Measurements from ENCODE around the gene LSS. TPM values are rescaled to one million over a fixed set of nuclear protein-coding genes. Genes with fewer than 3 reads are reported as not detected.
"Not testable (repeated sequence)": the region's sequence is repeated elsewhere in the genome, so short reads cannot be mapped to it uniquely, and the experiment has no call there.

The LSS gene
- total RNA-seq, 2 experiments from 2014 or later = 72.1 to 76.1 TPM

DNA sequence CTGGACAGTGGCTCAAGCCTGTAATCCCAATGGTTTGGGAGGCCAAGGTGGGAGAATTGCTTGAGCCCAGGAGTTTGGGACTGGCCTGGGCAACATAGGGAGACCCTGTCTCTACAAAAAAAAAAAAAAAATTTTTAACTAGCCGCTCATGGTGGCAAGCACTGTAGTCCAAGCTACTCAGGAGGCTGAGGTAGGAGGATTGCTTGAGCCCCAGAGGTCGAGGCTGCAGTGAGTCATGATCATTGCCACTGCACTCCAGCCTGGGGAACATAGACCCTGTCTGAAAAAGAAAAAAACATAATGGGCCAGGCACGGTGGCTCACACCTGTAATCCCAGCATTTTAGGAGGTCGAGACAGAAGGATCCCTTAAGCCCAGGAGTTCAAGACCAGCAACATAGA, 49.6 kb downstream of the LSS start:
- Mint-ChIP-seq H3K4me1 (ENCODE audit: low read depth) (peaks cover 3% of the 10 kb centered on the region), H3K36me3 (ENCODE audit: low read depth) (no peaks in the 10 kb centered on the region), H3K27ac (no peak overlapping the region), H3K9me3 (ENCODE audit: insufficient read depth) (peaks cover 3% of the 10 kb centered on the region), H3K27me3 (ENCODE audit: low read depth) (peaks cover 19% of the 10 kb centered on the region), H3K4me3 (no peak overlapping the region)
- ChIA-PET POLR2A (no interaction called here), CTCF (no interaction called here)
- DNase-seq = no peak
- ATAC-seq = no peak

- H3K27me3 Mint-ChIP-seq (ENCODE audit: low read depth) = peaks cover 19% of the 10 kb centered on the region
- ChIA-PET POLR2A (interaction anchor here (0.6 kb wide), 1 partner anchor 225 kb away, joined by 3 read pairs; no protein-coding TSS in a partner anchor), CTCF (interaction anchor here (1.8 to 2.3 kb wide), 2 partner anchors 23 to 33 kb away, joined by 4 to 8 read pairs; no protein-coding TSS in a partner anchor)
- not testable (repeated sequence) for H3K4me3 Mint-ChIP-seq; ATAC-seq; H3K36me3 Mint-ChIP-seq (ENCODE audit: low read depth); H3K4me1 Mint-ChIP-seq (ENCODE audit: low read depth); H3K9me3 Mint-ChIP-seq (ENCODE audit: insufficient read depth); DNase-seq; H3K27ac Mint-ChIP-seq
Measured at GRCh38 chr21:46176443-46177129, 52.0 kb downstream of the LSS start.

DNA sequence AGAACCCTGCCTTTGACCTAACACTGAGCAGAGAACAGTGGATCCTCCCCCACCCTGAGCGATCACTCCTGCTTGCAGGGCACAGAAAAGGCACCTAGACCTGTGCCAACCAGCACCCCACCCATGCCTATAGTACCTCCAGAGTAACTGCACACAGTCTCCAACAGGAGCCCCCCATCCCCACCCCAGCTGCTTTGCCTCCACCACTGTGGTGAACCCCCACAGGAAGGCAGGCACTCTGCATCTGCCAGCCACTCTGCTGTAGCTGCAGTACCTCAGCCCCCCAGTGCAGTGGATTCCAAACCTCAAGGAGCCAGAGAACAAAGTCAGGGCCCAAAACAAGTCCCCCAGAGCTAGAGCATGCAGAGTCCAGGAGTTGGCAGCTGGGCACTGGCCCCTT, 55.0 kb downstream of the LSS start:
- Mint-ChIP-seq H3K9me3 (ENCODE audit: insufficient read depth) (peaks cover 3% of the 10 kb centered on the region), H3K4me1 (ENCODE audit: low read depth) (peaks cover 13% of the 10 kb centered on the region), H3K36me3 (ENCODE audit: low read depth) (no peaks in the 10 kb centered on the region), H3K27me3 (ENCODE audit: low read depth) (peaks cover 19% of the 10 kb centered on the region), H3K4me3 (no peak overlapping the region), H3K27ac (no peak overlapping the region)
- POLR2A ChIA-PET = no interaction called here
- CTCF ChIA-PET = interaction anchor here (0.8 kb wide), 1 partner anchor 17 kb away, joined by 3 read pairs; no protein-coding TSS in a partner anchor
- no peak for ATAC-seq
- DNase-seq = no peak

DNA sequence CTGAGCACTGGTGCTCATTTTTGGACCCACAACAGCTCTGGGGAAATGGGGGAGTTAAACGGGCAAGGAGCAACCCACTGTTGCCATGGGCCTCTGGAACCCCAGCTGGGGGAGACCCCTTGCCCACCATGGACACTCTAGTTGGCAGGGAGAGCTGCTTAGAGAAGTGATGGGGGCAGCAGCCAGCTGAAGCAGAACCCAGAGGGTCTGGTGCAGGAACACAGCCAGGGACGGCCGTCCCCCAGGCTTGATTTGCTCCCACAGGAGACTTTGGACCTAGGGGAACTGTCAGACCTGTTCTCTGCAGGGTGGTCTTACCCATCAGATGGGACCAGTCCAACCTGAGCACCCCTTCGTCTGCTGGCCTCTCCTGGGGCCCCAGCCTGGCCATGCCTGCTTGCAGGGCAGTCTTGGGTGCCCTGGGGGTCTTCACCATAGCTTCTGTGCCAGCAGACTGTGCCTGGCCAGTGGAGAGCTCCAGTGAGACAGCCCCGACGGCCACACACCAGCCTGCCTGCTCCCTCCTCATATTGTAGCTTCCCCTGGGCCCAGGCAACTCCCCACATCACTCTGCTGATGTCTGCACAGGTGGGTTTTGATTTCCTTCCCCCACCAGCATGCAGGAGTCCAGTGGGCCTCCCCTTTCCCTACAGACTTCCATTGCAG, 55.6 kb downstream of the LSS start:
- peaks cover 19% of the 10 kb centered on the region for H3K27me3 Mint-ChIP-seq (ENCODE audit: low read depth)
- no peaks in the 10 kb centered on the region for H3K36me3 Mint-ChIP-seq (ENCODE audit: low read depth)
- ChIA-PET CTCF (no interaction called here), POLR2A (interaction anchor here (1.0 kb wide), 1 partner anchor 285 kb away, joined by 3 read pairs; no protein-coding TSS in a partner anchor)
- no peak for DNase-seq
- H3K27ac Mint-ChIP-seq = no peak overlapping the region
- no peak overlapping the region for H3K4me3 Mint-ChIP-seq
- peaks cover 3% of the 10 kb centered on the region for H3K9me3 Mint-ChIP-seq (ENCODE audit: insufficient read depth)
- peaks cover 13% of the 10 kb centered on the region for H3K4me1 Mint-ChIP-seq (ENCODE audit: low read depth)
- no peak for ATAC-seq

- DNase-seq = no peak
- ChIA-PET POLR2A (interaction anchor here (1.0 kb wide), 1 partner anchor 285 kb away, joined by 3 read pairs; no protein-coding TSS in a partner anchor), CTCF (no interaction called here)
- Mint-ChIP-seq H3K4me1 (ENCODE audit: low read depth) (peaks cover 13% of the 10 kb centered on the region), H3K4me3 (no peak overlapping the region), H3K27ac (no peak overlapping the region), H3K27me3 (ENCODE audit: low read depth) (peaks cover 19% of the 10 kb centered on the region), H3K36me3 (ENCODE audit: low read depth) (no peaks in the 10 kb centered on the region), H3K9me3 (ENCODE audit: insufficient read depth) (no peaks in the 10 kb centered on the region)
- ATAC-seq = no peak
Measured at GRCh38 chr21:46171996-46172862, 56.3 kb downstream of the LSS start.

- ChIA-PET CTCF (no interaction called here), POLR2A (interaction anchor here (1.0 kb wide), 1 partner anchor 286 kb away, joined by 3 read pairs; no protein-coding TSS in a partner anchor)
- no peaks in the 10 kb centered on the region for H3K9me3 Mint-ChIP-seq (ENCODE audit: insufficient read depth)
- DNase-seq (no peak), ATAC-seq (no peak)
- H3K4me1 Mint-ChIP-seq (ENCODE audit: low read depth) = peaks cover 13% of the 10 kb centered on the region
- peaks cover 19% of the 10 kb centered on the region for H3K27me3 Mint-ChIP-seq (ENCODE audit: low read depth)
- no peak overlapping the region for H3K4me3 Mint-ChIP-seq
- no peak overlapping the region for H3K27ac Mint-ChIP-seq
- no peaks in the 10 kb centered on the region for H3K36me3 Mint-ChIP-seq (ENCODE audit: low read depth)
Measured at GRCh38 chr21:46171585-46171984, 57.0 kb downstream of the LSS start.

DNA sequence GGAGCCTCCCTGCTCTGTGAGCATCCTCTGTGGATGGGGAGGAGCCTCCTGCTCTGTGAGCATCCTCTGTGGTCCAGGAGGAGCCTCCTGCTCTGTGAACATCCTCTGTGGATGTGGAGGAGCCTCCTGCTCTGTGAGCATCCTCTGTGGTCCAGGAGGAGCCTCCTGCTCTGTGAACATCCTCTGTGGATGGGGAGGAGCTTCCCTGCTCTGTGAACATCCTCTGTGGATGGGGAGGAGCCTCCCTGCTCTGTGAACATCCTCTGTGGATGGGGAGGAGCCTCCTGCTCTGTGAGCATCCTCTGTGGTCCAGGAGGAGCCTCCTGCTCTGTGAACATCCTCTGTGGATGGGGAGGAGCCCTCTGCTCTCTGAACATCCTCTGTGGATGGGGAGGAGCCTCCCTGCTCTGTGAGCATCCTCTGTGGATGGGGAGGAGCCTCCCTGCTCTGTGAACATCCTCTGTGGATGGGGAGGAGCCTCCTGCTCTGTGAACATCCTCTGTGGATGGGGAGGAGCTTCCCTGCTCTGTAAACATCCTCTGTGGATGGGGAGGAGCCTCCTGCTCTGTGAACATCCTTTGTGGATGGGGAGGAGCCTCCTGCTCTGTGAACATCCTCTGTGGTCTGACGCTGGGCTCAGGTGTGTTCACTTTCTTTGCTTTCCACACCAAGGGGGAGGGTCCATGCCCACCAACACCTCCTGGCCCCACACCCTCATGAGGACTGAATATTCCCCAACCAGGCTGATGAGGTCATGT, 58.0 kb downstream of the LSS start:
- H3K9me3 Mint-ChIP-seq (ENCODE audit: insufficient read depth); ATAC-seq; CTCF ChIA-PET; H3K36me3 Mint-ChIP-seq (ENCODE audit: low read depth); H3K4me3 Mint-ChIP-seq; POLR2A ChIA-PET: not testable (repeated sequence)
- DNase-seq = peak; percentile 44
- peaks cover 12% of the 10 kb centered on the region for H3K27me3 Mint-ChIP-seq (ENCODE audit: low read depth)
- H3K4me1 Mint-ChIP-seq (ENCODE audit: low read depth) = peaks cover 13% of the 10 kb centered on the region
- peak overlapping the region; percentile 50 for H3K27ac Mint-ChIP-seq

- CTCF ChIA-PET = interaction anchor here (0.8 kb wide), 1 partner anchor 15 kb away, joined by 3 read pairs; no protein-coding TSS in a partner anchor
- H3K27me3 Mint-ChIP-seq (ENCODE audit: low read depth) = no peaks in the 10 kb centered on the region
- peaks cover 13% of the 10 kb centered on the region for H3K4me1 Mint-ChIP-seq (ENCODE audit: low read depth)
- no peaks in the 10 kb centered on the region for H3K9me3 Mint-ChIP-seq (ENCODE audit: insufficient read depth)
- ATAC-seq (peak; percentile 36), DNase-seq (no peak)
- H3K27ac Mint-ChIP-seq = peak overlapping the region; percentile 39
- POLR2A ChIA-PET = no interaction called here
- H3K36me3 Mint-ChIP-seq (ENCODE audit: low read depth) = no peaks in the 10 kb centered on the region
- no peak overlapping the region for H3K4me3 Mint-ChIP-seq
Measured at GRCh38 chr21:46168659-46169386, 59.8 kb downstream of the LSS start.

DNA sequence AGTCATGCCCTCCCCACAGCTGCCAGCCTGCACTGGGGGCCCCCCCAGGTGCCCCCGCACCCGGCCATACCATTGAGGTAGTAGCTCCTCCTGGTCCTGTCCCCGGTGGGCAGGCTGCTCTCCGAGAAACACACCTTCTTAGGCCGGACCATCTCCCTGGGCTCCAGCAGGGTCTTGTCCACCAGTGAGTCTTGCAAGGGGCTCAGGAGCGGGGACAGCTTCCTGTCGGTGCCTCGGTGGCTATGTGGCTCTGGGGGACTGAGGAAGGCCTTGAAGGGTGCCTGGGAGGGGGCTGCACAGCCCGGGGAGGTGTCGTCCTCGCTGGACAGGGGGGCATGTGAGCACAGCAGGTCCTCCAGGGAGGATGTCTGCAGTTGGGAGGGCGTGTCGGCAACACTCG, 60.3 kb downstream of the LSS start:
- ATAC-seq = no peak
- Mint-ChIP-seq H3K36me3 (ENCODE audit: low read depth) (no peaks in the 10 kb centered on the region), H3K4me1 (ENCODE audit: low read depth) (peaks cover 10% of the 10 kb centered on the region), H3K27me3 (ENCODE audit: low read depth) (no peaks in the 10 kb centered on the region), H3K9me3 (ENCODE audit: insufficient read depth) (no peaks in the 10 kb centered on the region), H3K4me3 (no peak overlapping the region), H3K27ac (no peak overlapping the region)
- ChIA-PET POLR2A (no interaction called here), CTCF (interaction anchor here (0.8 kb wide), 1 partner anchor 15 kb away, joined by 3 read pairs; no protein-coding TSS in a partner anchor)
- no peak for DNase-seq

DNA sequence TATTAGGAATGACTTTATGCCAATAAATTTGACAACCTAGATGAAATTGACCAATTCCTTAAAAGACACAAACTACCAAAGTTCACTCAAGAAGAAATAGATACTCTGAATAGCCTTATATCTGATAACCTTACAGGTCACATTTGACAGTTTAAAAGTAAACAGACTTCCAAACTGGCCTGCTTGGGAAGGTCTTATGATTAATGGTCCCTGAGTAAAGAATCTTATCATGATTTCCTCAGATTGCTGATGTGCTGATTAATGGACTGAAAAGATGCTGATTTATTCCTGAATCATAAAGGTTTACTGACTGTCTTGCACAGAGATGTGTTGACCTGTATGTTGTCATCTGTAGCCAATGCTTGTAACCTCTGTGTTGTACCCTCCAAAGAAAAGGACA, 63.5 kb downstream of the LSS start:
- H3K4me1 Mint-ChIP-seq (ENCODE audit: low read depth) = no peaks in the 10 kb centered on the region
- peaks cover 2% of the 10 kb centered on the region for H3K36me3 Mint-ChIP-seq (ENCODE audit: low read depth)
- no peak overlapping the region for H3K27ac Mint-ChIP-seq
- no peak for DNase-seq
- no peaks in the 10 kb centered on the region for H3K9me3 Mint-ChIP-seq (ENCODE audit: insufficient read depth)
- POLR2A ChIA-PET = no interaction called here
- CTCF ChIA-PET = no interaction called here
- no peaks in the 10 kb centered on the region for H3K27me3 Mint-ChIP-seq (ENCODE audit: low read depth)
- no peak overlapping the region for H3K4me3 Mint-ChIP-seq
- ATAC-seq = no peak

GRCh38 chr21:46163380-46163779, 65.2 kb downstream of the LSS start:
- ATAC-seq = no peak
- no peak for DNase-seq
- no peaks in the 10 kb centered on the region for H3K9me3 Mint-ChIP-seq (ENCODE audit: insufficient read depth)
- no peak overlapping the region for H3K4me3 Mint-ChIP-seq
- no peak overlapping the region for H3K27ac Mint-ChIP-seq
- no peaks in the 10 kb centered on the region for H3K4me1 Mint-ChIP-seq (ENCODE audit: low read depth)
- ChIA-PET POLR2A (no interaction called here), CTCF (no interaction called here)
- no peaks in the 10 kb centered on the region for H3K27me3 Mint-ChIP-seq (ENCODE audit: low read depth)
- H3K36me3 Mint-ChIP-seq (ENCODE audit: low read depth) = peaks cover 2% of the 10 kb centered on the region

All from activated CD8-positive, alpha-beta T cell treated with anti-CD3 and anti-CD28 coated beads, Interleukin-2, amount 10 ng/mL, durations not matched to agents 7 days and 5 days (primary cell).